Neural progenitor cell (in vitro differentiated cells): Measurements from ENCODE around the gene TRMT6. TPM values are rescaled to one million over a fixed set of nuclear protein-coding genes. Genes with fewer than 3 reads are reported as not detected.

Source experiments
- DNase-seq: peaks from one replicate; pipeline ENCODE4 v3.0.0-alpha.2; 2016; ENCODE audit warnings: low spot score
- H2AFZ ChIP-seq: fragments of 200-600 bp; sonication (generic); replicated peaks from 2 replicates; pipeline ENCODE4 v1.6.1; 2016; ENCODE audit warnings: antibody characterized with exemption
- H3F3A ChIP-seq: fragments of 200-600 bp; sonication (generic); 2 replicates; pipeline ENCODE4 v1.6.1; 2016; ENCODE audit warnings: antibody characterized with exemption, low read depth
- H3K27ac ChIP-seq: fragments of 200-600 bp; sonication (generic); 2 replicates; pipeline ENCODE4 v1.5.1; 2016; ENCODE audit warnings: mild to moderate bottlenecking
- H3K27me3 ChIP-seq: fragments of 200-600 bp; sonication (generic); 2 replicates; pipeline ENCODE4 v1.6.1; 2016; ENCODE audit warnings: mild to moderate bottlenecking, moderate library complexity
- H3K36me3 ChIP-seq: fragments of 200-600 bp; sonication (generic); 2 replicates; pipeline ENCODE4 v1.5.1; 2016
- H3K4me1 ChIP-seq: fragments of 200-600 bp; sonication (generic); 2 replicates; pipeline ENCODE4 v1.6.1; 2016; ENCODE audit warnings: mixed run types
- H3K4me2 ChIP-seq: fragments of 200-600 bp; sonication (generic); 2 replicates; pipeline ENCODE4 v1.6.1; 2016
- H3K4me3 ChIP-seq: fragments of 200-600 bp; sonication (generic); 2 replicates; pipeline ENCODE4 v1.5.1; 2016
- H3K79me2 ChIP-seq: fragments of 200-600 bp; sonication (generic); 2 replicates; pipeline ENCODE4 v1.6.1; 2016; ENCODE audit warnings: low read depth
- H3K9ac ChIP-seq: fragments of 200-600 bp; sonication (generic); 2 replicates; pipeline ENCODE4 v1.6.1; 2016
- H3K9me3 ChIP-seq: fragments of 200-600 bp; sonication (generic); 2 replicates; pipeline ENCODE4 v1.5.1; 2016; ENCODE audit warnings: low read depth
- H4K20me1 ChIP-seq: fragments of 200-600 bp; sonication (generic); 2 replicates; pipeline ENCODE4 v1.6.1; 2016; ENCODE audit warnings: low read depth
- H3K27ac Mint-ChIP-seq: 3 replicates; pipeline ENCODE4 v1.8.0; 2021; ENCODE audit warnings: mixed read lengths
- H3K27me3 Mint-ChIP-seq: 2 replicates; pipeline ENCODE4 v1.8.0; 2022; ENCODE audit warnings: low read depth, mild to moderate bottlenecking, inconsistent platforms, moderate library complexity, mixed read lengths; ENCODE audit not compliant: insufficient read depth
- H3K36me3 Mint-ChIP-seq: 3 replicates; pipeline ENCODE4 v1.8.0; 2021; ENCODE audit warnings: mixed read lengths
- H3K4me1 Mint-ChIP-seq: 3 replicates; pipeline ENCODE4 v1.8.0; 2021; ENCODE audit warnings: mixed read lengths
- H3K4me3 Mint-ChIP-seq: 3 replicates; pipeline ENCODE4 v1.8.0; 2021; ENCODE audit warnings: mild to moderate bottlenecking, moderate library complexity, mixed read lengths
- H3K9me3 Mint-ChIP-seq: 3 replicates; pipeline ENCODE4 v1.8.0; 2020; ENCODE audit warnings: mixed read lengths
- EZH2 ChIP-seq: fragments of 200-600 bp; sonication (generic); IDR thresholded peaks from 2 replicates; pipeline ENCODE4 v1.6.1; 2017; ENCODE audit warnings: antibody characterized with exemption, mild to moderate bottlenecking, moderate library complexity
- EZH2phosphoT487 ChIP-seq: fragments of 200-600 bp; sonication (generic); IDR thresholded peaks from 2 replicates; pipeline ENCODE4 v1.6.1; 2017; ENCODE audit warnings: antibody characterized with exemption
- small RNA-seq: library from RNA; depleted of rRNA; stranded (forward); fragments of <200 nt; gene quantifications from one replicate; pipeline ENCODE3, GENCODE V24; 2015
- total RNA-seq: library from RNA; depleted of rRNA; stranded (reverse); fragments of >200 nt; gene quantifications from 2 replicates; pipeline ENCODE4 v1.2.3, GENCODE V29; 2015; ENCODE audit warnings: low replicate concordance
- TF ChIP-seq, protein P1 (sequence below): fragments of 200-600 bp; sonication (generic); IDR thresholded peaks from 2 replicates; pipeline ENCODE4 v1.5.1; 2017; ENCODE audit warnings: antibody characterized with exemption, mild to moderate bottlenecking

Gene TRMT6
- total RNA-seq, 1 donor from 2014 or later: 11.1 TPM

DNA sequence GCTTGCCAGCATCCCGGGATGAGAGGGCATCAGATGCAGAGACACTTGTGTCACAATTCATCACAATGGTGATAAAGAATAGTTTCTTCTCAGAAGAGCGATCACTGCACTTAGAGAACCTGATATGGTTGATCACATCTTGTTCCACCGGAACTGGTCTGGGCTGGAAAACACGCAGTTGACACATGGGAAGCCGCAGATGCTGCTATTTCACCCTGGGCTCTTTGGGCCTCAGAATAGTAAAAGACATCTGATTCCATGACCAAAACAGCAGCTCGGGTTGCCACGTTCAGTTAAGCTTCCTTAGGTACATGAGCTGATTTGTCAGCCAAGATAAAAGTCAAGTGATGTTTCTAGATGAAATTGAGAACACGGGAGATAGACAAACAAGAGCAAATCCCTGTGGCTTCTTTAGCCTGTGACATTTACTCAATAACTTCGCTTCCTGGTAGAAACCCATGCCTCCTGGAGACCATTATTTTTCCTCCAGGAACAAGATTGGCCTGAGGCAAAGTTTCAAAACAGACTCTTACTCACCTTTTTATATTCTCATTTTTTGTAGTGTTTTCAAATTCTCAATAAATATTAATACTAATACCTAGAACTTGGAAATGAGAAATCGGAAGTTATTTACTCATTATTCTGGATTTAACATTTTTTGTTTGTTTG, 59.4 kb downstream of the TRMT6 start:
- Histone ChIP-seq H3K9ac (no peak overlapping the region), H3K27ac (no peak overlapping the region), H3K4me3 (no peak overlapping the region), H2AFZ (no peak overlapping the region), H3K4me2 (no peak overlapping the region), H3K79me2 (no peaks in the 10 kb centered on the region), H3K9me3 (no peaks in the 10 kb centered on the region), H4K20me1 (no peaks in the 10 kb centered on the region), H3K27me3 (no peaks in the 10 kb centered on the region), H3F3A (no peaks in the 10 kb centered on the region), H3K36me3 (no peaks in the 10 kb centered on the region), H3K4me1 (no peaks in the 10 kb centered on the region)
- Mint-ChIP-seq H3K4me1 (no peaks in the 10 kb centered on the region), H3K9me3 (no peaks in the 10 kb centered on the region), H3K27ac (no peak overlapping the region), H3K27me3 (peaks cover 6% of the 10 kb centered on the region), H3K4me3 (no peak overlapping the region), H3K36me3 (no peaks in the 10 kb centered on the region)
- DNase-seq: no peak
- TF ChIP-seq EZH2phosphoT487: no peak
- TF ChIP-seq, protein P1, sequence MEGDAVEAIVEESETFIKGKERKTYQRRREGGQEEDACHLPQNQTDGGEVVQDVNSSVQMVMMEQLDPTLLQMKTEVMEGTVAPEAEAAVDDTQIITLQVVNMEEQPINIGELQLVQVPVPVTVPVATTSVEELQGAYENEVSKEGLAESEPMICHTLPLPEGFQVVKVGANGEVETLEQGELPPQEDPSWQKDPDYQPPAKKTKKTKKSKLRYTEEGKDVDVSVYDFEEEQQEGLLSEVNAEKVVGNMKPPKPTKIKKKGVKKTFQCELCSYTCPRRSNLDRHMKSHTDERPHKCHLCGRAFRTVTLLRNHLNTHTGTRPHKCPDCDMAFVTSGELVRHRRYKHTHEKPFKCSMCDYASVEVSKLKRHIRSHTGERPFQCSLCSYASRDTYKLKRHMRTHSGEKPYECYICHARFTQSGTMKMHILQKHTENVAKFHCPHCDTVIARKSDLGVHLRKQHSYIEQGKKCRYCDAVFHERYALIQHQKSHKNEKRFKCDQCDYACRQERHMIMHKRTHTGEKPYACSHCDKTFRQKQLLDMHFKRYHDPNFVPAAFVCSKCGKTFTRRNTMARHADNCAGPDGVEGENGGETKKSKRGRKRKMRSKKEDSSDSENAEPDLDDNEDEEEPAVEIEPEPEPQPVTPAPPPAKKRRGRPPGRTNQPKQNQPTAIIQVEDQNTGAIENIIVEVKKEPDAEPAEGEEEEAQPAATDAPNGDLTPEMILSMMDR: no peak
- no peak for TF ChIP-seq EZH2

GRCh38 chr20:5888041-5888440, 62.3 kb downstream of the TRMT6 start:
- no peaks in the 10 kb centered on the region for H3F3A ChIP-seq
- H4K20me1 ChIP-seq: no peaks in the 10 kb centered on the region
- H3K9ac ChIP-seq: no peak overlapping the region
- Mint-ChIP-seq H3K4me3 (no peak overlapping the region), H3K9me3 (no peaks in the 10 kb centered on the region), H3K27ac (no peak overlapping the region), H3K27me3 (peaks cover 8% of the 10 kb centered on the region), H3K36me3 (no peaks in the 10 kb centered on the region), H3K4me1 (no peaks in the 10 kb centered on the region)
- H3K9me3 ChIP-seq: no peaks in the 10 kb centered on the region
- no peaks in the 10 kb centered on the region for H3K79me2 ChIP-seq
- H3K27me3 ChIP-seq: no peaks in the 10 kb centered on the region
- H3K27ac ChIP-seq: no peak overlapping the region
- no peaks in the 10 kb centered on the region for H3K4me1 ChIP-seq
- no peaks in the 10 kb centered on the region for H3K36me3 ChIP-seq
- H2AFZ ChIP-seq: no peak overlapping the region
- DNase-seq: no peak
- no peak overlapping the region for H3K4me2 ChIP-seq
- H3K4me3 ChIP-seq: no peak overlapping the region
- TF ChIP-seq, protein P1: no peak
- TF ChIP-seq EZH2 (no peak), EZH2phosphoT487 (no peak)

DNA sequence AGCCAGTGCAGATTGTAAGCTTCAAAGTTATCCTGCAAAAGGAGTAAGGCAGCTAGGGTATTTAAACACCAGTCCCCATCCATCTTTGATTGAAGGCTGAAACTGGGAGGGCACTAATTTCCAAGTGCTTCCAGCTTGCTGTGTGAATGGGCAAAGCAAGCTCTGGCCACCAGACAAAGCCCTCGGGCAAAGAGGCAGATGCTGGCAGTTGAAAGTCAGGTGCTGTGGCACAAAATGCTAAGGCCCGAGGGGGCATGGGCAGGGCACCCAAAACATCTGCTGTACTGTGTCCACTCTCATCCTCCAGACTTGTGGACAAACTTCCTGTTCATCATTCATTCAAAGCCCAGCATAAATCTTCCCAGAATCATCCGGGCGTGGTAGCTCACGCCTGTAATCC, 62.9 kb downstream of the TRMT6 start:
- H3K27ac ChIP-seq: no peak overlapping the region
- H3K36me3 Mint-ChIP-seq: no peaks in the 10 kb centered on the region
- H3F3A ChIP-seq: no peaks in the 10 kb centered on the region
- no peak overlapping the region for H2AFZ ChIP-seq
- H3K79me2 ChIP-seq: no peaks in the 10 kb centered on the region
- no peak overlapping the region for H3K4me3 Mint-ChIP-seq
- no peak overlapping the region for H3K4me2 ChIP-seq
- no peaks in the 10 kb centered on the region for H3K36me3 ChIP-seq
- peaks cover 8% of the 10 kb centered on the region for H3K27me3 Mint-ChIP-seq
- H3K4me1 Mint-ChIP-seq: no peaks in the 10 kb centered on the region
- no peaks in the 10 kb centered on the region for H3K9me3 ChIP-seq
- H3K4me1 ChIP-seq: no peaks in the 10 kb centered on the region
- no peak overlapping the region for H3K9ac ChIP-seq
- H3K4me3 ChIP-seq: no peak overlapping the region
- no peaks in the 10 kb centered on the region for H3K9me3 Mint-ChIP-seq
- H3K27ac Mint-ChIP-seq: no peak overlapping the region
- H4K20me1 ChIP-seq: no peaks in the 10 kb centered on the region
- H3K27me3 ChIP-seq: no peaks in the 10 kb centered on the region
- no peak for DNase-seq
- TF ChIP-seq EZH2 (no peak), EZH2phosphoT487 (no peak)
- TF ChIP-seq, protein P1: no peak

Small RNA genes lying within 50 kb of the gene (small RNA-seq; reads per million reads assigned to genes)
- not detected for gene RF00019
- not detected for gene RNU1-55P

Other genes with a start within 250 kb of the TRMT6 start
- gene SHLD1, start 200.1 kb downstream of the TRMT6 start, total RNA-seq: 5.1 and 9.0 TPM in 2 replicates
- gene CHGB, start 39.0 kb downstream of the TRMT6 start, total RNA-seq: 0.95 and 1.2 TPM in 2 replicates
- 32.1 and 45.2 TPM in 2 replicates for gene MCM8, start 119 bp upstream of the TRMT6 start, total RNA-seq
- 46.0 and 67.9 TPM in 2 replicates for gene CRLS1, start 55.6 kb upstream of the TRMT6 start, total RNA-seq
- gene LRRN4, start 103.5 kb upstream of the TRMT6 start, total RNA-seq: not detected in 2 replicates
- 1.3 and 1.6 TPM in 2 replicates for gene FERMT1, start 172.5 kb upstream of the TRMT6 start, total RNA-seq